Thoracic aorta (tissue), 2 donors: ENCODE measurements around the gene RFX4. TPM values are rescaled to one million over a fixed set of nuclear protein-coding genes. Genes with fewer than 3 reads are reported as not detected.

Experiments used
- ATAC-seq: fragments of 150-250 bp; one replicate; pipeline ENCODE4 v1.8.0; 2017; ENCODE audit warnings: low read depth; ENCODE audit not compliant: insufficient number of reproducible peaks, low FRiP score
- DNase-seq: peaks from one replicate; pipeline ENCODE4 v3.0.0-alpha.2; 2020; ENCODE audit warnings: low spot score
- H3K27ac ChIP-seq, 2 donors: fragments of 200-600 bp; sonication (generic); 1 replicate in 1 of 2; 2 replicates in 1 of 2; pipeline ENCODE4 v1.5.1; 2016; ENCODE audit warnings: mild to moderate bottlenecking in 2 of 2, moderate library complexity in 2 of 2
- H3K27me3 ChIP-seq: fragments of 200-600 bp; sonication (generic); replicated peaks from 2 replicates; pipeline ENCODE4 v1.6.0; 2016; ENCODE audit warnings: mild to moderate bottlenecking; ENCODE audit not compliant: insufficient read depth
- H3K36me3 ChIP-seq: fragments of 200-600 bp; sonication (generic); one replicate; pipeline ENCODE4 v1.5.1; 2016
- H3K4me1 ChIP-seq, 2 donors: fragments of 200-600 bp; sonication (generic); 1 replicate in 1 of 2; 2 replicates in 1 of 2; pipeline versions ENCODE4 v1.5.1 to v1.6.0; 2016; ENCODE audit warnings: low read depth in 2 of 2, mild to moderate bottlenecking in 1 of 2; ENCODE audit not compliant: control insufficient read depth in 1 of 2
- H3K4me3 ChIP-seq: fragments of 200-600 bp; sonication (generic); 2 replicates; pipeline ENCODE4 v1.5.1; 2016; ENCODE audit warnings: mild to moderate bottlenecking
- H3K9me3 ChIP-seq: fragments of 200-600 bp; sonication (generic); 2 replicates; pipeline ENCODE4 v1.5.1; 2016
- CTCF ChIP-seq: fragments of 200-600 bp; sonication (generic); IDR thresholded peaks from one replicate; pipeline ENCODE4 v1.5.1; 2019; ENCODE audit warnings: antibody characterized with exemption
- total RNA-seq, 2 donors: library from RNA; depleted of rRNA; stranded (reverse); fragments of >200 nt; gene quantifications; one replicate each; pipeline versions ENCODE4 v1.1.0 to v1.2.3, GENCODE V29; 2016

RFX4 gene
- total RNA-seq, 2 donors from 2014 or later = not detected

DNA sequence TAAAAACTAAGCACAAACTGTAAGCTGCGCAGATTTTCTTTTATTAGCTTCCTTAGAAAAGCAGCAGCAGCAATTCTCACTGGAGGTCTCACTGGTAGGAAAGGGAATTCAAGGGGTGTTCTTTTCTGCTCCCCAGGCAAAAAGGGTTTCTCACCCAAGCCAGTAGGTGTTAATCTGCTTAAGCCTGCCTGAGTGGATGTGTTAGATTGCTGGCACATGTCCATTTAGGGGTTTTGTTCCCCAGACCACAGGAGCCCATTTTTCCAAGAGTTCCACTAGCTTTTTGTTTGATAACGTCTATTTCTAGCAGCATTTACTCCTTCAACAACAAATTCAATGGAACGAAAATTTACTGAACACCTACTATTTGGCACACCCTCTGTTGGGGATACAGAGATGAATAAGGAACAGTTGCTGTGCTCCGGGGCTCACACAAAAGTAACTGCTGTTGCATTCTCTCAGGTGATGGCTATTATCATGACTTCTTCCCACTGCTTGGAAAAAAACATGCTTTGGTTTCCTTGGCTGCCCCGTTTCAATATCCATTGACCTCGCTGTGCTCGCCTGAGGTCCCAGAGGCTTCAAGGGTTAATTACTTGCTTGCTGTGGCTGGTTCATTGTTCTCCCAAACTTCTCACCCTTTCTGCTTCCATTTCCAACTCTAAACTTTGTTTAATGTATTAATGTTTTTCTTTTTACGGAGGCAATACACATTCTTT is 160.6 kb downstream of the RFX4 start:
- H3K27me3 ChIP-seq = no peaks in the 10 kb centered on the region
- no peak for DNase-seq

GRCh38 chr12:106744600-106744999 is 161.8 kb downstream of the RFX4 start:
- TF ChIP-seq CTCF = no peak
- no peak for ATAC-seq

More for the DNA sequence above, 160.6 kb downstream of the RFX4 start:
- ATAC-seq = no peak
- H3K36me3 ChIP-seq = no peaks in the 10 kb centered on the region
- no peak overlapping the region for H3K27ac ChIP-seq
- TF ChIP-seq CTCF = no peak
- no peak overlapping the region for H3K4me3 ChIP-seq
- no peaks in the 10 kb centered on the region for H3K9me3 ChIP-seq
- peaks cover 4 to 7% of the 10 kb centered on the region in 2 donors for H3K4me1 ChIP-seq

GRCh38 chr12:106745181-106745745 is 162.5 kb downstream of the RFX4 start:
- TF ChIP-seq CTCF = no peak
- DNase-seq = no peak
- no peak for ATAC-seq

More at GRCh38 chr12:106744600-106744999, 161.8 kb downstream of the RFX4 start:
- Histone ChIP-seq H3K27ac (no peak overlapping the region), H3K36me3 (no peaks in the 10 kb centered on the region), H3K27me3 (no peaks in the 10 kb centered on the region), H3K4me3 (no peak overlapping the region), H3K4me1 (peaks cover 1 to 3% of the 10 kb centered on the region in 2 donors), H3K9me3 (no peaks in the 10 kb centered on the region)
- no peak for DNase-seq

GRCh38 chr12:106747973-106748436 is 165.2 kb downstream of the RFX4 start:
- DNase-seq (no peak), ATAC-seq (no peak)
- Histone ChIP-seq H3K4me3 (no peak overlapping the region), H3K27ac (no peak overlapping the region), H3K4me1 (no peaks in the 10 kb centered on the region), H3K36me3 (no peaks in the 10 kb centered on the region), H3K9me3 (no peaks in the 10 kb centered on the region), H3K27me3 (no peaks in the 10 kb centered on the region)
- TF ChIP-seq CTCF = no peak

More at GRCh38 chr12:106745181-106745745, 162.5 kb downstream of the RFX4 start:
- Histone ChIP-seq H3K27ac (no peak overlapping the region), H3K36me3 (no peaks in the 10 kb centered on the region), H3K4me1 (no peaks in the 10 kb centered on the region), H3K9me3 (no peaks in the 10 kb centered on the region), H3K4me3 (no peak overlapping the region), H3K27me3 (no peaks in the 10 kb centered on the region)

DNA sequence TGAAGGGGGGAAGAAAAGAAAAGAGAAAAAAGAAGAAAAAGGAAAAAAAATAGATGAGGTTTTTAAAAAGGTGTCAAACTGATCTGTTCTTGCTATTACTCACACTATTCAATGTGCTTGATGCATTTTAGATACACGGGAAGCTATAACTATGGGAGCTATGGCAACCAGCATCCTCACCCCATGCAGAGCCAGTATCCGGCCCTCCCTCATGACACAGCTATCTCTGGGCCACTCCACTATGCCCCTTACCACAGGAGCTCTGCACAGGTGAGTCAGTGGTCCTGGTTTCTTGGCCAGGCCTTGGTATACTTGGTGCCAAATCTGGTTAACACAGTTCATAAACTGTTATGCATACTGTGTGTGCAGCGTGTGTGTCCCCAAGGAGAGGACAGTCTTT is 167.7 kb downstream of the RFX4 start:
- H3K9me3 ChIP-seq = no peaks in the 10 kb centered on the region
- no peaks in the 10 kb centered on the region for H3K36me3 ChIP-seq
- TF ChIP-seq CTCF = no peak

More for the DNA sequence above, 167.7 kb downstream of the RFX4 start:
- Histone ChIP-seq H3K27ac (no peak overlapping the region), H3K27me3 (no peaks in the 10 kb centered on the region), H3K4me1 (no peaks in the 10 kb centered on the region), H3K4me3 (no peak overlapping the region)
- ATAC-seq (no peak), DNase-seq (no peak)
